C4-2B (cell line): ENCODE results near the gene KIZ.

ENCODE experiments used
- CTCF ChIP-seq: fragments of 450-650 bp; conservative IDR thresholded peaks from 2 replicates; pipeline ENCODE4 v1.5.1; 2017; ENCODE audit warnings: mild to moderate bottlenecking
- ZFX ChIP-seq: fragments of 450-650 bp; IDR thresholded peaks from 2 replicates; pipeline ENCODE4 v1.6.1; 2017

DNA sequence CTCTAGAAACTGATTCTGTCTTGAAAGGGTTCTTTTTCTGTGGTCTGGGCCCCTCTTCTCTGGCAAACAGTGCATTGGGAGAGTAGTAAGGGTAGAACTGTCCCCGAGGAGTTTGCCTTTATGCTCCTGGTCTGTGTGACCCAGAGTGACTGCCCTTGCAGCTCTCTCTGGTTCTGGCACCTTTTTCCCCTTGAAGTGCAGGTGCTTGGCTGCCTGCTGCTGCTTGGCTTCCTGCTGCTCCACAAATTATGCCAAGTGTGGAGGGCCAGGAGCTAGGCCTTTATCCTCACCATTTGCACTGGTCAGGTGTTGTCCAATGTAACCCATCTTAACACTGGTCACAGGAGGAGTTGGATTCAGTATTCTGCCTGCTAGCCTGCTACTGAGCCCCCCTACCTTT is 11.2 kb downstream of the KIZ start:
- TF ChIP-seq CTCF (no peak), ZFX (no peak)
